Body of pancreas (tissue), 4 donors: ENCODE data around the gene ARHGEF40.

Source experiments
- CTCF ChIP-seq, 7 experiments: fragments of 450-650 bp in 4 of 7; fragments of 200-600 bp in 3 of 7; sonication (generic) in 3 of 7; IDR thresholded peaks; one replicate each; pipeline ENCODE4 v1.5.1; 2016 to 2019; ENCODE audit warnings: antibody characterized with exemption in 7 of 7
- POLR2A ChIP-seq, 3 donors: fragments of 450-650 bp; IDR thresholded peaks; one replicate each; pipeline ENCODE4 v1.6.1; 2016; ENCODE audit warnings: antibody characterized with exemption in 3 of 3, mild to moderate bottlenecking in 2 of 3

- TF ChIP-seq CTCF (IDR thresholded peaks at IDR 0.05) (no peak), POLR2A (IDR thresholded peaks at IDR 0.05) (no peak)
Measured at GRCh38 chr14:21040370-21040925, 29.7 kb upstream of the ARHGEF40 start.
